ENCODE measurements around the gene WIF1. TPM values are rescaled to one million over a fixed set of nuclear protein-coding genes. Genes with fewer than 3 reads are reported as not detected.

WIF1 gene
- total and polyA plus RNA-seq, 2 of the 4 experiments (the other 2 are of a cell fraction) = not detected

- no peak overlapping the region for H3K56ac ChIP-seq (ENCODE audit: extremely low read depth, insufficient read depth, low read length)
- no peak overlapping the region for H2BK20ac ChIP-seq (ENCODE audit: low read depth, low read length)
- H3K4me3 ChIP-seq (ENCODE audit: insufficient read depth, low read depth, low read length) = no peak overlapping the region
- H4K91ac ChIP-seq (ENCODE audit: insufficient read depth, low read depth, low read length) = no peak overlapping the region
- no peak overlapping the region for H2BK120ac ChIP-seq (ENCODE audit: low read depth, low read length)
- no peak overlapping the region for H3K4me2 ChIP-seq (ENCODE audit: low read depth, low read length)
- dilution Hi-C loops (cut with HindIII; ENCODE audit: low sequenced_read_pairs, unreplicated experiment) (no loop called here), in situ Hi-C loops (cut with MboI; ENCODE audit: low sequenced_read_pairs) (no loop called here), intact Hi-C loops (cut with micrococcal nuclease) (no loop called here)
- DNase-seq (no peak), ATAC-seq (ENCODE audit: low read depth) (no peak)
- BruUV-seq (replicated peaks) = no TSS peak
- no peak overlapping the region for H3K27ac ChIP-seq (ENCODE audit: insufficient read depth, low read length)
- H3K27me3 ChIP-seq (ENCODE audit: control insufficient read depth, insufficient read depth, low read length) = peaks cover 3% of the 10 kb centered on the region
- CTCF ChIA-PET = no interaction called here
- H3K9me1 ChIP-seq (ENCODE audit: insufficient read depth, low read length) = no peaks in the 10 kb centered on the region
- no CpG with 5 or more reads among the region's 2 CpGs for WGBS, 2 experiments (ENCODE audit: extremely low coverage in 2 of 2, insufficient read length in 1 of 2)
- no peaks in the 10 kb centered on the region for H3K36me3 ChIP-seq (ENCODE audit: control insufficient read depth, insufficient read depth, low read length)
- no peak overlapping the region for H2BK15ac ChIP-seq (ENCODE audit: low read depth, low read length)
- H4K20me1 ChIP-seq (ENCODE audit: insufficient read depth, low read length) = no peaks in the 10 kb centered on the region
- no peaks in the 10 kb centered on the region for H3K9me3 ChIP-seq (ENCODE audit: control insufficient read depth, insufficient read depth, low read length)
- H3K79me1 ChIP-seq (ENCODE audit: low read depth in 1 of 2, low read length in 2 of 2) = no peaks in the 10 kb centered on the region
- no peak overlapping the region for H3K9ac ChIP-seq (ENCODE audit: low read depth, low read length)
- no peak overlapping the region for H2AK9ac ChIP-seq (replicated peaks; ENCODE audit: low read depth, low read length, poor library complexity)
- H4K8ac ChIP-seq (ENCODE audit: low read depth in 2 of 2, low read length in 2 of 2) = no peak overlapping the region
- no peaks in the 10 kb centered on the region for H3K4me1 ChIP-seq (ENCODE audit: control insufficient read depth, insufficient read depth, low read length)
- H3K18ac ChIP-seq (ENCODE audit: low read depth, low read length) = no peak overlapping the region
- POLR2A ChIA-PET (ENCODE audit: unreplicated experiment) = no interaction called here
- H2AFZ ChIP-seq (replicated peaks; ENCODE audit: low read length, poor library complexity) = no peak overlapping the region
- no peak overlapping the region for H3K4ac ChIP-seq (ENCODE audit: low read depth, low read length)
- H3K23ac ChIP-seq (ENCODE audit: low read depth, low read length) = no peak overlapping the region
- no peak overlapping the region for H2BK5ac ChIP-seq (ENCODE audit: low read depth, low read length, poor library complexity, severe bottlenecking)
- no peak overlapping the region for H3K14ac ChIP-seq (replicated peaks; ENCODE audit: low read depth, low read length)
- TF ChIP-seq MXI1 (IDR thresholded peaks at IDR 0.05; ENCODE audit: borderline replicate concordance, low read depth, low read length) (no peak), ELK1 (IDR thresholded peaks at IDR 0.05; ENCODE audit: borderline replicate concordance, low read depth, low read length) (no peak)
- no peak overlapping the region for H4K5ac ChIP-seq (ENCODE audit: low read depth, low read length)
- no peak overlapping the region for H2AK5ac ChIP-seq (ENCODE audit: low read depth, low read length)
Observed at GRCh38 chr12:65086236-65086635, 34.9 kb downstream of the WIF1 start.

Data from IMR-90 (cell line).